Measurements from ENCODE around the gene SCN4A. TPM values are rescaled to one million over a fixed set of nuclear protein-coding genes. Genes with fewer than 3 reads are reported as not detected.
"Not testable (repeated sequence)": the region's sequence is repeated elsewhere in the genome, so short reads cannot be mapped to it uniquely, and the experiment has no call there.

Gene SCN4A
- total RNA-seq, 1 donor from 2014 or later = 1.8 TPM

- no peak for TF ChIP-seq EZH2 (IDR thresholded peaks at IDR 0.05)
- peaks cover 2% of the 10 kb centered on the region for H3K27me3 Mint-ChIP-seq (ENCODE audit: insufficient read depth, low read depth)
- peaks cover 27% of the 10 kb centered on the region for H3K4me1 ChIP-seq
- no peaks in the 10 kb centered on the region for H3K79me2 ChIP-seq (ENCODE audit: low read depth)
- H4K20me1 ChIP-seq (ENCODE audit: low read depth) = no peaks in the 10 kb centered on the region
- H3K9me3 ChIP-seq (ENCODE audit: low read depth) = no peaks in the 10 kb centered on the region
- H3K27ac ChIP-seq = no peak overlapping the region
- no peak overlapping the region for H3K4me3 ChIP-seq
- H3K36me3 ChIP-seq = no peaks in the 10 kb centered on the region
- peak overlapping the region; percentile 34 for H3K4me2 ChIP-seq
- no peaks in the 10 kb centered on the region for H3K27me3 ChIP-seq
- peaks cover 5% of the 10 kb centered on the region for H3F3A ChIP-seq (ENCODE audit: low read depth)
- H3K36me3 Mint-ChIP-seq = no peaks in the 10 kb centered on the region
- H3K4me3 Mint-ChIP-seq = no peak overlapping the region
- peaks cover 26% of the 10 kb centered on the region for H3K4me1 Mint-ChIP-seq
- H3K9ac ChIP-seq = no peak overlapping the region
- no peak for DNase-seq (ENCODE audit: low spot score)
- H3K27ac Mint-ChIP-seq = peak overlapping the region; percentile 68
- no peaks in the 10 kb centered on the region for H3K9me3 Mint-ChIP-seq
- H2AFZ ChIP-seq (replicated peaks) = no peak overlapping the region
These were observed 37.1 kb upstream of the SCN4A start for GRCh38 chr17:64009571-64010402.

- Mint-ChIP-seq H3K4me3 (no peak overlapping the region), H3K9me3 (no peaks in the 10 kb centered on the region), H3K27me3 (ENCODE audit: insufficient read depth, low read depth) (peaks cover 6% of the 10 kb centered on the region), H3K27ac (no peak overlapping the region), H3K36me3 (no peaks in the 10 kb centered on the region), H3K4me1 (peaks cover 27% of the 10 kb centered on the region)
- H3K4me1 ChIP-seq = peaks cover 27% of the 10 kb centered on the region
- H2AFZ ChIP-seq (replicated peaks) = no peak overlapping the region
- DNase-seq (ENCODE audit: low spot score) = no peak
- H4K20me1 ChIP-seq (ENCODE audit: low read depth) = no peaks in the 10 kb centered on the region
- H3F3A ChIP-seq (ENCODE audit: low read depth) = peaks cover 5% of the 10 kb centered on the region
- H3K4me3 ChIP-seq = no peak overlapping the region
- H3K9me3 ChIP-seq (ENCODE audit: low read depth) = no peaks in the 10 kb centered on the region
- H3K36me3 ChIP-seq = no peaks in the 10 kb centered on the region
- H3K9ac ChIP-seq = no peak overlapping the region
- no peaks in the 10 kb centered on the region for H3K27me3 ChIP-seq
- no peak overlapping the region for H3K27ac ChIP-seq
- no peaks in the 10 kb centered on the region for H3K79me2 ChIP-seq (ENCODE audit: low read depth)
- no peak overlapping the region for H3K4me2 ChIP-seq
- TF ChIP-seq EZH2phosphoT487 (IDR thresholded peaks at IDR 0.05) = no peak
- TF ChIP-seq CTCF (IDR thresholded peaks at IDR 0.05) = no peak
- TF ChIP-seq EZH2 (IDR thresholded peaks at IDR 0.05) = no peak
These were observed 36.1 kb upstream of the SCN4A start for GRCh38 chr17:64008830-64009229.

- Histone ChIP-seq H3F3A (ENCODE audit: low read depth) (peaks cover 5% of the 10 kb centered on the region), H3K9me3 (ENCODE audit: low read depth) (no peaks in the 10 kb centered on the region), H3K4me3 (no peak overlapping the region), H3K36me3 (no peaks in the 10 kb centered on the region), H3K9ac (no peak overlapping the region), H3K27ac (no peak overlapping the region), H2AFZ (replicated peaks) (no peak overlapping the region), H3K79me2 (ENCODE audit: low read depth) (no peaks in the 10 kb centered on the region), H3K27me3 (no peaks in the 10 kb centered on the region), H3K4me2 (no peak overlapping the region), H3K4me1 (peaks cover 27% of the 10 kb centered on the region), H4K20me1 (ENCODE audit: low read depth) (no peaks in the 10 kb centered on the region)
- Mint-ChIP-seq H3K27me3 (ENCODE audit: insufficient read depth, low read depth) (peaks cover 6% of the 10 kb centered on the region), H3K36me3 (no peaks in the 10 kb centered on the region), H3K9me3 (no peaks in the 10 kb centered on the region), H3K4me3 (no peak overlapping the region), H3K4me1 (peaks cover 27% of the 10 kb centered on the region), H3K27ac (no peak overlapping the region)
- TF ChIP-seq EZH2phosphoT487 (IDR thresholded peaks at IDR 0.05) (no peak), CTCF (IDR thresholded peaks at IDR 0.05) (no peak), EZH2 (IDR thresholded peaks at IDR 0.05) (no peak)
- no peak for DNase-seq (ENCODE audit: low spot score)
These were observed 35.6 kb upstream of the SCN4A start for GRCh38 chr17:64008346-64008745.

GRCh38 chr17:64007838-64008282 lies 35.1 kb upstream of the SCN4A start:
- H3K4me1 ChIP-seq = peaks cover 27% of the 10 kb centered on the region
- no peak overlapping the region for H3K27ac Mint-ChIP-seq
- H3K9ac ChIP-seq = no peak overlapping the region
- H3K36me3 Mint-ChIP-seq = no peaks in the 10 kb centered on the region
- no peaks in the 10 kb centered on the region for H3K36me3 ChIP-seq
- TF ChIP-seq EZH2phosphoT487 (IDR thresholded peaks at IDR 0.05) = no peak
- peaks cover 6% of the 10 kb centered on the region for H3K27me3 Mint-ChIP-seq (ENCODE audit: insufficient read depth, low read depth)
- H3K4me1 Mint-ChIP-seq = peaks cover 27% of the 10 kb centered on the region
- no peak overlapping the region for H3K4me2 ChIP-seq
- DNase-seq (ENCODE audit: low spot score) = no peak
- no peaks in the 10 kb centered on the region for H3K9me3 Mint-ChIP-seq
- no peaks in the 10 kb centered on the region for H3K9me3 ChIP-seq (ENCODE audit: low read depth)
- H3K27me3 ChIP-seq = no peaks in the 10 kb centered on the region
- no peaks in the 10 kb centered on the region for H3K79me2 ChIP-seq (ENCODE audit: low read depth)
- H3K4me3 Mint-ChIP-seq = no peak overlapping the region
- H2AFZ ChIP-seq (replicated peaks) = no peak overlapping the region
- H3F3A ChIP-seq (ENCODE audit: low read depth) = peaks cover 5% of the 10 kb centered on the region
- no peak overlapping the region for H3K27ac ChIP-seq
- H3K4me3 ChIP-seq = no peak overlapping the region
- no peaks in the 10 kb centered on the region for H4K20me1 ChIP-seq (ENCODE audit: low read depth)

- not testable (repeated sequence) for H3K4me2 ChIP-seq; H3F3A ChIP-seq (ENCODE audit: low read depth); H3K27ac Mint-ChIP-seq; H3K36me3 Mint-ChIP-seq; H3K27ac ChIP-seq; H3K9ac ChIP-seq; H3K27me3 ChIP-seq; H3K9me3 Mint-ChIP-seq; DNase-seq (ENCODE audit: low spot score); H3K4me3 ChIP-seq; H3K36me3 ChIP-seq; H3K9me3 ChIP-seq (ENCODE audit: low read depth); H3K79me2 ChIP-seq (ENCODE audit: low read depth); H4K20me1 ChIP-seq (ENCODE audit: low read depth); H3K27me3 Mint-ChIP-seq (ENCODE audit: insufficient read depth, low read depth); H3K4me3 Mint-ChIP-seq; H2AFZ ChIP-seq (replicated peaks)
- peaks cover 27% of the 10 kb centered on the region for H3K4me1 Mint-ChIP-seq
- H3K4me1 ChIP-seq = peaks cover 27% of the 10 kb centered on the region
These were observed 34.5 kb upstream of the SCN4A start for GRCh38 chr17:64007089-64007837.

All from neural progenitor cell (in vitro differentiated cells).